ENCODE data around the gene OR10G8.

Gene OR10G8

GRCh38 chr11:124050748-124051147, 24.1 kb downstream of the OR10G8 start:
- H3K9ac ChIP-seq, result no peak overlapping the region
- no peaks in the 10 kb centered on the region for H3K9me3 ChIP-seq
- no peak overlapping the region for H3K27ac ChIP-seq
- H3K4me3 ChIP-seq, result no peak overlapping the region
- no peak for TF ChIP-seq Cebpa-rat (IDR thresholded peaks at IDR 0.05)
- H3K27me3 ChIP-seq, result no peaks in the 10 kb centered on the region
- no peaks in the 10 kb centered on the region for H4K20me1 ChIP-seq
- H3K4me1 ChIP-seq, result no peaks in the 10 kb centered on the region
- H3K36me3 ChIP-seq, result no peaks in the 10 kb centered on the region
- H3K4me2 ChIP-seq, result no peak overlapping the region

DNA sequence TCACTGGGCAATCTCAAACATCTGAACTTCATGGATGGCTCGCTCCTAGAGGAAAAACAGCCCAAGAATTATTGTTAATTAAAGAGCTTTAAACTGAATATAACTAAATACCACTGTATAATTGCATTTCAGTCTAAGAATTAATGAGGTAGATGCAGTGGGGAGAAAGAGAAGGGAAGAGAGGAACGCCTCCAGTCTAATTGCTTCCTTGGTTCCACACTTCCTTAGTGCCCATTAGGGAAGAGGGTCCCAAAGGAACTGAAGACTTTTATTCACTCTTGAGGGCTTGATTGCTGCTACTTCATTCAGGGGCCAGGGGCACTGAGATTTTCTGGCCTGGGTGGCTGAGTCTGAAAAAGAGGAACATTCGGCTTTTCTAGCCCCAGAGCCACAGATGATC, 26.4 kb downstream of the OR10G8 start:
- no peaks in the 10 kb centered on the region for H3K36me3 ChIP-seq
- no peak overlapping the region for H3K4me3 ChIP-seq
- no peaks in the 10 kb centered on the region for H4K20me1 ChIP-seq
- TF ChIP-seq Cebpa-rat (IDR thresholded peaks at IDR 0.05), result no peak
- H3K27ac ChIP-seq, result no peak overlapping the region
- H3K4me1 ChIP-seq, result no peaks in the 10 kb centered on the region
- no peak overlapping the region for H3K9ac ChIP-seq
- H3K4me2 ChIP-seq, result no peak overlapping the region
- H3K9me3 ChIP-seq, result no peaks in the 10 kb centered on the region
- no peaks in the 10 kb centered on the region for H3K27me3 ChIP-seq

GRCh38 chr11:124068601-124069110, 42.1 kb downstream of the OR10G8 start:
- Histone ChIP-seq H3K36me3 (no peaks in the 10 kb centered on the region), H3K27me3 (no peaks in the 10 kb centered on the region), H3K9me3 (peaks cover 4% of the 10 kb centered on the region; the same call in 1 of the 2 replicates), H3K4me2 (no peak overlapping the region), H3K4me3 (no peak overlapping the region), H3K9ac (no peak overlapping the region), H3K4me1 (peaks cover 29% of the 10 kb centered on the region), H3K27ac (no peak overlapping the region), H4K20me1 (no peaks in the 10 kb centered on the region)
- TF ChIP-seq Cebpa-rat (IDR thresholded peaks at IDR 0.05), result no peak

- TF ChIP-seq Cebpa-rat (IDR thresholded peaks at IDR 0.05), result no peak
- no peak overlapping the region for H3K4me3 ChIP-seq
- H3K27me3 ChIP-seq, result no peaks in the 10 kb centered on the region
- no peaks in the 10 kb centered on the region for H4K20me1 ChIP-seq
- H3K4me1 ChIP-seq, result peaks cover 29% of the 10 kb centered on the region
- no peak overlapping the region for H3K9ac ChIP-seq
- H3K36me3 ChIP-seq, result no peaks in the 10 kb centered on the region
- no peaks in the 10 kb centered on the region for H3K9me3 ChIP-seq
- H3K27ac ChIP-seq, result no peak overlapping the region
- peak overlapping the region; percentile 78 for H3K4me2 ChIP-seq
Measured at GRCh38 chr11:124069429-124070401, 43.1 kb downstream of the OR10G8 start.

GRCh38 chr11:124070915-124071622, 44.5 kb downstream of the OR10G8 start:
- Histone ChIP-seq H3K9ac (no peak overlapping the region), H3K27ac (no peak overlapping the region), H3K27me3 (peaks cover 2% of the 10 kb centered on the region; the same call in 1 of the 2 replicates), H3K9me3 (no peaks in the 10 kb centered on the region), H4K20me1 (no peaks in the 10 kb centered on the region), H3K4me3 (no peak overlapping the region), H3K4me2 (peak overlapping the region; percentile 78), H3K4me1 (peaks cover 32% of the 10 kb centered on the region), H3K36me3 (no peaks in the 10 kb centered on the region)
- no peak for TF ChIP-seq Cebpa-rat (IDR thresholded peaks at IDR 0.05)

DNA sequence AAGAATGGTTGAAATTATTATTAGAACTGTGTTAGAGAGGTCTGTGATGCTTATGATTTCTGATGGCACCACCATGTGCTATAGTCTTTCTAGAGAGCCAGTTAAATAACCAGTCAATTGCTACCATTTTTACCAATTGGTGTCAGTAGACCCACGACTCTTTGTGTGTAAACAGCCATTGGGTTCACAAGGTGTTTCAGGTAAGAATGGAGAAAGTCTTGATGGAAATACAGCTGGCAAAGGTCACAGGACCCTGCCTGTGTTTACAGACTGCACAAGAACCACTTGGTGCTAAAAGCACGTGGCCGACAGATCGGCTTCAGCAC, 45.0 kb downstream of the OR10G8 start:
- Histone ChIP-seq H3K9me3 (no peaks in the 10 kb centered on the region), H3K4me3 (no peak overlapping the region), H3K4me1 (peaks cover 37% of the 10 kb centered on the region), H3K9ac (no peak overlapping the region), H3K27ac (no peak overlapping the region), H4K20me1 (no peaks in the 10 kb centered on the region), H3K4me2 (no peak overlapping the region), H3K36me3 (no peaks in the 10 kb centered on the region), H3K27me3 (peaks cover 5% of the 10 kb centered on the region; the same call in 1 of the 2 replicates)
- no peak for TF ChIP-seq Cebpa-rat (IDR thresholded peaks at IDR 0.05)

DNA sequence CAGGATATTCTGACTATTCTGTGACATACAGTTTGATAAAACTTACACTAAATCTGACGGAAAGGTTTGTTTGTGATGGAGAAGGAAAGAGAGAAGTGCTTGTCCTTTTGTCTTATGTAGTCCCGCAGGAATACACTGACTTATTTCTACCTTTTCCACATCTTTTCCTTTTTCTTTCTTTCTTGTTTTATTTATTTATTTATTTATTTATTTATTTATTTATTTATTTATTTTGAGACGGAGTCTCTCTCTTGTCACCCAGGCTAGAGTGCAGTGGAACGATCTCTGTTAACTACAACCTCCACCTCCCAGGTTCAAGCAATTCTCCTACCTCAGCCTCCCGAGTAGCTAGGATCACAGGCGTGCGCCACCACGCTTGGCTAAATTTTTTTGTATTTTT, 45.5 kb downstream of the OR10G8 start:
- peaks cover 38% of the 10 kb centered on the region for H3K4me1 ChIP-seq
- no peak overlapping the region for H3K9ac ChIP-seq
- H3K4me3 ChIP-seq, result no peak overlapping the region
- H3K36me3 ChIP-seq, result no peaks in the 10 kb centered on the region
- no peaks in the 10 kb centered on the region for H4K20me1 ChIP-seq
- H3K9me3 ChIP-seq, result no peaks in the 10 kb centered on the region
- peaks cover 5% of the 10 kb centered on the region; the same call in 1 of the 2 replicates for H3K27me3 ChIP-seq
- no peak overlapping the region for H3K27ac ChIP-seq
- TF ChIP-seq Cebpa-rat (IDR thresholded peaks at IDR 0.05), result no peak
- H3K4me2 ChIP-seq, result no peak overlapping the region

GRCh38 chr11:124074554-124074953, 48.0 kb downstream of the OR10G8 start:
- Histone ChIP-seq H3K4me2 (no peak overlapping the region), H3K27ac (no peak overlapping the region), H3K4me3 (no peak overlapping the region), H3K9ac (no peak overlapping the region), H4K20me1 (no peaks in the 10 kb centered on the region), H3K27me3 (peaks cover 5% of the 10 kb centered on the region; the same call in 1 of the 2 replicates), H3K9me3 (no peaks in the 10 kb centered on the region), H3K36me3 (no peaks in the 10 kb centered on the region), H3K4me1 (peaks cover 31% of the 10 kb centered on the region)
- no peak for TF ChIP-seq Cebpa-rat (IDR thresholded peaks at IDR 0.05)

DNA sequence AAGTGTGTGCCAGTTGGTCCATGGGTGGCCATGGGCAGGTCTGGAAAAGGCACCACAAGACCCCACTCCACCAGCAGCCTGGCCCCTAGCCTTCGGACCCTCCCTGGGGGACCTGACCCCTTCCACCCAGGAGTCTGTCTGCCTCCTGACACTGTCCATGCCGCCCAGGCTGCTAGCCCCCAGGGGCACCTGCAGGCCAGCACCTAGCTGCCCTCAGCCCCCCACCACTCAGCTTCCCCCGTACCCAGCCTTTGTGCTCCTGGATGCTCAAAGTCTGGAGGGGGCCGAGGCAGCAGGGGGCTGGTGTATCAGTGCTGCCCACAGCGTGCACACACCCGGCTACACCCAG, 48.9 kb downstream of the OR10G8 start:
- peaks cover 5% of the 10 kb centered on the region; the same call in 1 of the 2 replicates for H3K27me3 ChIP-seq
- H3K4me3 ChIP-seq, result no peak overlapping the region
- H3K4me1 ChIP-seq, result peaks cover 22% of the 10 kb centered on the region
- no peaks in the 10 kb centered on the region for H4K20me1 ChIP-seq
- H3K9me3 ChIP-seq, result no peaks in the 10 kb centered on the region
- no peak overlapping the region for H3K9ac ChIP-seq
- H3K4me2 ChIP-seq, result no peak overlapping the region
- H3K27ac ChIP-seq, result no peak overlapping the region
- TF ChIP-seq Cebpa-rat (IDR thresholded peaks at IDR 0.05), result no peak
- no peaks in the 10 kb centered on the region for H3K36me3 ChIP-seq

Measured in BLaER1 (cell line).